HUES6 (cell line): Measurements from ENCODE around the gene TRMT1.

ENCODE experiments used
- H3K27ac ChIP-seq: 2 replicates; pipeline ENCODE4 v1.7.0; 2013; ENCODE audit warnings: low read depth, mild to moderate bottlenecking, low read length, inconsistent platforms
- H3K27me3 ChIP-seq: 2 replicates; pipeline ENCODE4 v1.6.1; 2013; ENCODE audit warnings: low read length; ENCODE audit not compliant: control insufficient read depth, insufficient read depth
- H3K36me3 ChIP-seq: 2 replicates; pipeline ENCODE4 v1.6.1; 2013; ENCODE audit warnings: low read length; ENCODE audit not compliant: control insufficient read depth, insufficient read depth
- H3K4me1 ChIP-seq: 2 replicates; pipeline ENCODE4 v1.6.1; 2013; ENCODE audit warnings: low read length; ENCODE audit not compliant: control insufficient read depth, insufficient read depth
- H3K4me3 ChIP-seq: 2 replicates; pipeline ENCODE4 v1.5.1; 2013; ENCODE audit warnings: low read depth, low read length
- H3K9ac ChIP-seq: one replicate; pipeline ENCODE4 v1.6.1; 2013; ENCODE audit warnings: mild to moderate bottlenecking, low read length
- H3K9me3 ChIP-seq: 2 replicates; pipeline ENCODE4 v1.6.1; 2013; ENCODE audit warnings: low read depth, low read length; ENCODE audit not compliant: control insufficient read depth, insufficient read depth

Gene TRMT1

DNA sequence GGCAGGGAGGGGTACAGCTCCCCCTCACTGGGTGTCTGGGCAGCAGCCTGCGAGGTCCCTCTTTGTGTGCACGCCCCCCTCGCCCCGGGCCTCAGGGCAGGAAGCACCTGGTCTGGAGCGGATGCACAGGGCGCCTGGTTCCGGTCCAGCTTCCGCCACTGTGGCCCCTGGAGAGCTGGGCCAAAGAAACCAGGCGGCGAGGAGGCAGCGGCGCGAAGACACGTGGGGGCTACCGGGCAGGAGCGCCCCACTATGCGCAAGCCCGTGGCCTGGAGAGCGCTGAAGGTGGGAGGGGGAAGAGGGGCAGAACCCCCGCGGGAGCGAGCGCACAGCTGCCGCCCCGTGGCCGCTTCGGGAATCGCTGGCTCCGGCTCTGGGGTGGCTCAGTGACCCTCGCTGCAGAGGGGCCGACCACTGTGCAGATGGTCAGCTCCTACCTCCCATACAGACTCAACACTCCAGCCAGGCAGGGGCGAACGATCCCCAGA lies 12.1 kb downstream of the TRMT1 start:
- H3K9ac ChIP-seq = no peak overlapping the region
- no peak overlapping the region for H3K4me3 ChIP-seq
- H3K27ac ChIP-seq = no peak overlapping the region
- H3K9me3 ChIP-seq = no peaks in the 10 kb centered on the region
- peaks cover 19% of the 10 kb centered on the region for H3K36me3 ChIP-seq
- H3K4me1 ChIP-seq = peaks cover 12% of the 10 kb centered on the region
- peaks cover 25% of the 10 kb centered on the region for H3K27me3 ChIP-seq

- H3K27ac ChIP-seq = no peak overlapping the region
- H3K4me3 ChIP-seq = no peak overlapping the region
- no peak overlapping the region for H3K9ac ChIP-seq
- H3K9me3 ChIP-seq = no peaks in the 10 kb centered on the region
- peaks cover 13% of the 10 kb centered on the region for H3K36me3 ChIP-seq
- H3K4me1 ChIP-seq = peaks cover 12% of the 10 kb centered on the region
- H3K27me3 ChIP-seq = peaks cover 32% of the 10 kb centered on the region
Observed at GRCh38 chr19:13103581-13104359, 12.8 kb downstream of the TRMT1 start.

GRCh38 chr19:13102666-13103580 lies 13.6 kb downstream of the TRMT1 start, which contains the start of gene LYL1:
LYL1 (minus strand) TSS chr19:13102858; CDS start chr19:13101171, 1,687 bp downstream.
- Histone ChIP-seq H3K4me3 (peak within 1 kb of the TSS; percentile 54), H3K4me1 (peaks cover 12% of the 10 kb centered on the region), H3K27ac (peak within 1 kb of the TSS; percentile 70; the same call in 1 of the 2 replicates), H3K9ac (peak within 1 kb of the TSS; percentile 76), H3K27me3 (peaks cover 40% of the 10 kb centered on the region), H3K36me3 (peaks cover 13% of the 10 kb centered on the region), H3K9me3 (no peaks in the 10 kb centered on the region)

GRCh38 chr19:13102416-13102665 lies 14.2 kb downstream of the TRMT1 start:
- Histone ChIP-seq H3K27me3 (peaks cover 46% of the 10 kb centered on the region), H3K9me3 (no peaks in the 10 kb centered on the region), H3K27ac (peak overlapping the region; percentile 70; the same call in 1 of the 2 replicates), H3K36me3 (peaks cover 8% of the 10 kb centered on the region), H3K4me1 (peaks cover 12% of the 10 kb centered on the region), H3K9ac (peak overlapping the region; percentile 76), H3K4me3 (peak overlapping the region; percentile 54)

GRCh38 chr19:13101590-13102415 lies 14.7 kb downstream of the TRMT1 start:
- H3K36me3 ChIP-seq = peaks cover 6% of the 10 kb centered on the region

GRCh38 chr19:13100841-13101589 lies 15.5 kb downstream of the TRMT1 start:
- Histone ChIP-seq H3K27ac (no peak overlapping the region), H3K36me3 (peaks cover 6% of the 10 kb centered on the region), H3K4me1 (peaks cover 12% of the 10 kb centered on the region), H3K4me3 (no peak overlapping the region), H3K27me3 (peaks cover 58% of the 10 kb centered on the region), H3K9ac (no peak overlapping the region), H3K9me3 (no peaks in the 10 kb centered on the region)

More at GRCh38 chr19:13101590-13102415, 14.7 kb downstream of the TRMT1 start:
- H3K27me3 ChIP-seq = peaks cover 51% of the 10 kb centered on the region
- peak overlapping the region; percentile 70; the same call in 1 of the 2 replicates for H3K27ac ChIP-seq
- H3K4me3 ChIP-seq = peak overlapping the region; percentile 54
- peak overlapping the region; percentile 76 for H3K9ac ChIP-seq
- H3K9me3 ChIP-seq = no peaks in the 10 kb centered on the region
- peaks cover 12% of the 10 kb centered on the region for H3K4me1 ChIP-seq

GRCh38 chr19:13100031-13100588 lies 16.4 kb downstream of the TRMT1 start:
- H3K4me3 ChIP-seq = no peak overlapping the region
- H3K27ac ChIP-seq = no peak overlapping the region
- H3K9ac ChIP-seq = no peak overlapping the region

DNA sequence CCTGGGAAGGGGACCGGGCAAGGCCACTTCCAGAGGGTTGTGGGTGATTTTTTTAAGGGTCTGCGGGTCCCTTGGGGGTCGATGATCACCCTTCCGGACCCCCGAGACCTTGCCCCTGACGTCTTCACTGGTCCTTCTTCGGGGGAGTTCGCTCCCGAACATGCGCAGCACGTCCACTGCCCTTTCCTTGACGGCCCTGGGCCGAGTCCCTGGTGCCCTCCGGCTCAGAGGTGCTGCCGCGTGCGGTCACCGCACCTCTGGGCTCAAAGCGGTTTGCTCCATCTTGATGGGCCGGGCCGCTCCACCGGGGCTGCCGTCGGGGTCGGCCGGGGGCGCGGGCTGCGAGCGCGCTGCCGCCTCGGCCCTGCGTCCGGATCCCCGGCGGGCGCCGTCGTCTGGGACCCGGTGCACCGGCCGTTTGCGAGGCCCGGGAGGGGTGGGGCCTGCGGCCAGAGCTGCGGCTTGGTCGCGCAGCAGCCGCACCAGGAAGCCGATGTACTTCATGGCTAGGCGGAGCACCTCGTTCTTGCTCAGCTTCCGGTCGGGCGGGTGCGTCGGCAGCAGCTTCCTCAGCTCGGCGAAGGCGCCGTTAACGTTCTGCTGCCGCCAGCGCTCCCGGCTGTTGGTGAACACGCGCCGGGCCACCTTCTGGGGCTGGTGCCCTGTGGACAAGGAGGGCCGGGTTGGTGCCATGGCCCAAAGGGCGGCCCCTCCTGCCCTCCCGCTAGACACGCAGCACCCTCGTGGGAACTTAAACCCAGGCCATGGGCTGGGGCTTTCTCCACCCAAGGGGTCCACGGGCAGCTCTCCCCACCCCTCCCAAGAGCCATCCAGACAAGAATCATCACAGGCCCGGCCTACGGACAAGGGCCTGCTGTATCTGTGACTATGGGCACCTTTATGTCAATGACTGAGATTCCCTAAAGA lies 17.2 kb downstream of the TRMT1 start:
- Histone ChIP-seq H3K4me1 (peaks cover 17% of the 10 kb centered on the region), H3K27ac (no peak overlapping the region), H3K36me3 (no peaks in the 10 kb centered on the region), H3K27me3 (peaks cover 72% of the 10 kb centered on the region), H3K9ac (no peak overlapping the region), H3K4me3 (peak overlapping the region; percentile 34), H3K9me3 (no peaks in the 10 kb centered on the region)

More at GRCh38 chr19:13100031-13100588, 16.4 kb downstream of the TRMT1 start:
- H3K36me3 ChIP-seq = peaks cover 5% of the 10 kb centered on the region
- peaks cover 66% of the 10 kb centered on the region for H3K27me3 ChIP-seq
- peaks cover 12% of the 10 kb centered on the region for H3K4me1 ChIP-seq
- no peaks in the 10 kb centered on the region for H3K9me3 ChIP-seq

DNA sequence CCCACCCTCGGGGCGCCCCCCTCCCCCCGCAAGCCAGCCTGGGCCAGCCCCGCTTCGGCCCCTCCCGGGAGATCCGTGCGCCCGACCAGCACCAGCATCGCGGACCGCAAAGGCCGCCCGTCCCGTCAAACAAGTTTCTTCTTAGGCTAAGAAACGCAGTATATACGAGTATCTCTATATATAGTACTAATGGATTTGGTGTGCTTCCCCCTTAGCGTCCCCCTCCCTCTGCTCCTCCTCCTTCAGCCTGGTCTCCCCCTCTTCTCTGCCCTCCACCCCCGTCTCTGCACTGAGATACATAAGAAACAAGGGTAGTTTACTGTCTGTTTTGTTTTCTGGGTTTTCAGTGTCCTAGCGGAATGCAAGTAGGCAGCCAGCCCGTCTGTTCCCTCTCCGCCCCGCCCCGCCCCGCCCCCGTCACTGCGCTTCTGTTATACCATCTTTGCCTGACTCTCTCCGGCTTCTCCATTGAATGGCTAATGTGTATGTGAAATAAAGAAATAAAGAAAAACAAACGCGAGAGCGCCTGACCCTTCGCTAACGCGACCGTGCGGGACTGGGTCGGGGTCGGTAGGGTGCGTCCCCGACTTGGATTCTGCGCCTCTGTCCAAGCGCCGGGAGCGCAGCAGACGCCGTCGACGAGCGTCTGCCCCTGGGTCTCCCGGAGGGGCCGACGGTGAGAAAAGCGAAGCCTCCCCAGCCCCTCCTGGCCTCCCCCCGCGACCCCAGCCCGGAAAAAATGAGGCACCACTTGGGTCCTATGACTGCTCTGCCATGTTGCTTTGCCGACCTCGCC lies 18.1 kb downstream of the TRMT1 start:
- Histone ChIP-seq H3K9ac (no peak overlapping the region), H3K27me3 (peaks cover 77% of the 10 kb centered on the region), H3K9me3 (no peaks in the 10 kb centered on the region), H3K4me3 (peak overlapping the region; percentile 34), H3K36me3 (no peaks in the 10 kb centered on the region), H3K27ac (no peak overlapping the region), H3K4me1 (peaks cover 24% of the 10 kb centered on the region)
